ENCODE measurements around the gene GJA5.

The GJA5 gene

DNA sequence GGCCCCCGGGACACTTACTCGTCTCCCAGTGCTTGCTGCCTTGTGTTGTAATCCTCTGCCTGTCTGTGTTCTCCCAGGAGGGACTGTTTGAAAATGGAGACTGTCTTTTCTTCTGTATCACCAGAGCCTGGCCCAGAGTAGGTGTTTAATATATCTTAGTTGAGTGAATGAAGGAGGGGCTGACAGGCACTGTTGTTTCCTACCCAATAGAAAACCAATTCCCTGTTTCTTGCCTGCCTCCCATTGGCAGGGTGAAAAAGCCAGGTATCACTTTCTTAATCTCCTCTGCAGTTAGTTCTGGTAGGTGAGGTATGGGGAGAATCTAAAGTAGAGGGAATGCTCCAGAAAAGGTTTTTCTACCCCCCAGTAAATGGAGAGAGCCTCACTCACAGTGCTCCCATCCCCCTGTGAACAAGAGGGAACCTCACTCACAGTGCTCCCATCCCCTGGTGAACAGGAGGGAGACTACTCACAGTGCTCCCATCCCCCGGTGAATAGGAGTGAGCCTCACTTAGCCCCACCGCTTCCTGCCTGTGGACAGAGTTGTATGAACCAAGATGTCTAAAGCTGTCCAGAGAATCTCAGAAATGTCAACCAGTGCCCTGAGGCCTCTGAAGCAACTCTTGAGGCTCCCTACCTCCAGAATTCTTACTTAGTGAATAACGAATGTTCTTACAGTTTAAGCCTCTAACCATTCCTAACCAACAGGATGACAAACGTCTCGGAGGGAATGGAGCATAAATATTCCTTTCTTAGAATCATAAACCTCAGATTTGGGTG, at the start of gene GJA5:
GJA5 (minus strand) TSS at position 122 of the 780 bp plus-strand sequence. CDS start 1,364 bp downstream, outside the sequence.
- no peak for DNase-seq

DNA sequence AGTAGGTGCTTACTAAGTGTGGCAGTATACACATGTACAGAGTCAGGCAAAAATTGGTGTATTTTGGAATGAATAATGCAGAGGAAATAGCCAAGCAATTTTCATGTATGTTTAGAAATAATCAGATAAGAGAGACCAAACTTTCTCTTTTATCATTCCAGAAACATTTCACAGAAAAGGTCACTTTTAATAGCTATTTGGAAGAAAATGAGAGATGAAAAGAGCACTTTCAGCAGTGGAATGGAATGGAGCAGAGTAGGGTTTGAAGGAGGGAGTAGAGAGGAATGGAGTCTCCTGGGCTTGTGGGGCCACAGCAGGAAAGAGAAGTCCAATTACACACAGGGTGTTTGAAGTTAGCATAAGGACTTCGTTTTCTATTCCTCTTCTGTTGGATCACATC, 48.8 kb upstream of the GJA5 start:
- DNase-seq: no peak

DNA sequence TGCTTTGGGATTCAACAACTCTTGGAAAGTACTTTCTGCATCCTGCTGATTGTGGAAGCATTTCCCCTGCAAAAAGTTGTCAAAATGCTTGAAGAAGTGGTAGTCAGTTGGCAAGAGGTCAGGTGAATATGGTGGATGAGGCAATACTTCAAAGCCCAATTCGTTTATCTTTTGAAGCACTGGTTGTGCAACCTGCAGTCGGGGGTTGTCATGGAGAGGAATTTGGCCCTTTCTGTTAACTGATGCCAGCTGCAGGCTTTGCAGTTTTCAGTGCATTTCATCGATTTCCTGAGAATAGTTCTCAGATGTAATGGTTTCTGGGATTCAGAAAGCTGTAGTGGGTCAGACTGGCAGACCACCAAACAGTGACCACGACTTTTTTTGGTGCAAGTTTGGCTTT, 47.6 kb upstream of the GJA5 start:
- DNase-seq: no peak

DNA sequence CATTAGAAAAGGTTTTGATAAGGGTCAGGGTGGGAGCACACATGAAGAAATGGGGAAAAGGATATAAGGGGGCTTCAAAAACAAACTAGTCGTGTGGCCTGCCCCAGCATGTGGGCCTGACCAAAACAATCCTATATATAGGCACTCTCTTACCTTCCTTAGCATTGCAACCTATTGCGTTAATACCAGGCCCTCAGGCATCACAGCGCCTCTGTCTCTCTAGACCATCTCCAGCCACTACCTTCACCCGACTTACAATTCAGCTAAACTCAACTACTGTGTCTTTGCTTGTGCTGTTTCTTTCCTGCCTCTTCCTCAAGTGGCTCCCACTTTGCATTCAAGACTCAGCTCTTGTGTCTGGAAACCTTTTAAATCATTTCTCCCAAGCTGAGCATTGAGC, 47.0 kb upstream of the GJA5 start:
- DNase-seq: no peak

DNA sequence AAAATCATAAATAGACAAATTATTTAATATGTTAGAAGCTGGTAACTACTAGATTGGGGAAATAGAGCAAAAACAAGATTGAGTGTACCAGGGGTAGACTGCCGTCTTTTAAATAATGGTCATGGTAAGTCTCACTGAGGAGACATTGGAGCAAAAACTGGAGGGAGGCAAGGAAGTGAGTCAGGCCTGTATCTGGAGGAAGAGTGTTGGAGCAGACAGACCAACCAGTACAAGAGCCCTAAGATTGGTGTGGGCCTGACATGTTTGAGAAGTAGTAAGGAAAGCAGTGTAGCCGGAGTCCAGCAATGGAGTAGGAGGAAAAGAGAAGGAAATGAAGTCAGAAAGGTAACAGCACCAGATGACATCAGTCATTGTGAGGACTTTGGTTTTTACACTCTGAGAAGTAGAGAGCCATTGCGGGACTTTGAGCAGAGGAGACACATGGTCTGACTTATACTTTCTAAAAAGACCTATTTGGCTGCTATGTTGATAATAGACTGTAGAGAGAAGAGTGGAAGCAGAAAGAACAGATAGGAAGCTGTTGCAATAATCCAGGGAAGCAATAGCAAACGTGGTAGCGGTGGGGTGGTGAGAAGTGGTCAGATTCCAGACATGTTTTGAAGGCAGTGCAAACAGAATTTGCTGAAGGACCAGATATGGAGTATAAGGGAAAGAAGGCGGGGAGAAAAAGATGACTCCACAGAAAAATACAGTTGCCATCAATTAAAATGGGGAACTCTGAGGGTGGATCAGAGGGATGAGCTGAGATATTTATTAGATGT, 44.7 kb upstream of the GJA5 start:
- no peak for DNase-seq

DNA sequence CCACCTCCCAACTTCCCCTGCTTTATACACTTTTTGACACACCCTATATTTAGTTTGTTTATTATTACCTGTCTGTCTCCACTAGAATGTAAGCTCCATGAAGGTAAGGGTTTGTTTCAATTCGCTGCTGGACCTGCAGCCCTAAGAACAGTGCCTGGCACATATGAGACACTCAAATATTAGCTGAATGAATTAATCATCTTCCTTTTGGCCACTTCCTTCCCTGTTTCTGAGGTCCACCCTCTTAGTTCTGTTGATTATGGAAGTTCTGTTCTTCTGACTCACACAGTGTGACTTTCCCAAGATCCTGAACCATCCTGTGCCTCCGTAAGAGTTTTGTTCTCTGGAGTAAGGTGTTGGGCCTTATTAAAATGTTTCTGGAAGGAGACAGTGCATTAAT, 40.4 kb upstream of the GJA5 start:
- no peak for DNase-seq

DNA sequence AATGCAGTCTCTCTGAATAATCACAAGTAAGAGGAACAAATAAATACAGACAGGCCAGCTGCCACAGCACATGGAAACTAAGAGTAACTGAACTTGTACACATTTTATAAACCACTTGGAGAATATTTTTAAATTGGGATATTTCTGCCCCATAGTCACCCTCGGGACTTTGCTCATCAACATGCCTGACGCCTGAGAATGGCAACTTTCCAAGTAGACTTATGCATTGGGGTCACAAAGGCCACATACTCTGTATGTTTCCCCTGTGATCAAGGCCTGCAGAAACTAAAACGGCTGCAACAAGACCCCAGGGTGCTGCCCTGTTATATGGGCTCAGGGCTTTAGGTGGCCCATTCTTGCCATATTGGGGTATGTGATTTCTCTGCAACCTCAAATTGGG, 38.3 kb upstream of the GJA5 start:
- no peak for DNase-seq

DNA sequence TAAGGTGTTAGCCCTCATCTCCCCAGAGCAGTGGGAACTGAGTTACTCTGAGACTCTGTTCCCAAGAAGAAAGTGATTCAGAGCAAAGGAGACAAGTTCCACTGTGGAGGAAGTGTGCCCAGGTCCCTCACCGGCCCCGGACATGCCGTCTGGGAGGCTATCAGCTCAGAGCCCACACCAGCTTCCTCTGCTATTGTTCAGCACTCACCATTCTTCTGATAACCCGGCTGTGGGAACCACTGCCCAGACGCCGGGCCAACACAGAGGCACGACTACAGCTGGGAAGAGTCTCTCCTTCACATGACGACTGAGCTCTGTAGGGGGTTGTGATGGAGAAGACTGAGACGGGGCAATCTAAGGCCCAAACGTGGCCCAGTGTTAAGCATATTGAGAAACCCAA, 34.2 kb upstream of the GJA5 start:
- no peak for DNase-seq

DNA sequence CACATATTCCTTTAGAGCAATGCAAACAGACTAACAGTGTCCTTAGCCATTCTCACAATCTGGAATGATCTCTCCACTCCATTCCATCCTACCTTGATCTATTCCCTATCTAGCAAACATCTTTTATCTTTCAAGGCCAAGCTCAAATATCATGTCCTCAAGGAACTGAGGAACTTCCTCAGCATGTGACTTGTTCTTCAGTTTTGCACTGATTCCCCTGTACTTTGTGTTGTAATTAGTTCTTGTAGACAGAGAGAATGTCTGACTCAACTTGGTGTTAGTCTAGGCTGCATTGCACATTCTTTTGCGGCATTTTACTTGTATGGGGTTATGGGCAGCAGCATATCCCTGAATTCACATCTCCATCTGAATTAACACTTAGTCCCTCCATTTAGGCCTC, 31.5 kb upstream of the GJA5 start:
- no peak for DNase-seq

DNA sequence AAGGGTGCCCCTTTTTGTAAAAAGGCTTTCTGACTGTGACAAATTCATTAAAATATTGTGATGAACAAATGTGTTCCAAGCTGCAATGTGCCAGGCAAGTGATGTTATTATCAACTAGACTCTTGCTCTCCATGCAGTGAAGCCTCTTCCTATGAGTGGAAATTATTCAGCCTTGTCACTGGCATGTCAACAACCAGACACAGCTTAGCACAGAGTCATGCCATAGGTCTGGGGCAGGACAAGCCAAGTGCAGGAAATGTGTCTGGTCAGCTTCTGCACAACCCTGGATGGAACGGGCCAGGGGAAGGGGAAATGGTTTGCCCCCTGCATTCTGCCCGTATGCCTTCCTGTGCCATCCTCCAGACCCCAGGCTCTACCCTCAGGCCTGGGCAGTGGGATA, 27.4 kb upstream of the GJA5 start:
- DNase-seq: no peak

DNA sequence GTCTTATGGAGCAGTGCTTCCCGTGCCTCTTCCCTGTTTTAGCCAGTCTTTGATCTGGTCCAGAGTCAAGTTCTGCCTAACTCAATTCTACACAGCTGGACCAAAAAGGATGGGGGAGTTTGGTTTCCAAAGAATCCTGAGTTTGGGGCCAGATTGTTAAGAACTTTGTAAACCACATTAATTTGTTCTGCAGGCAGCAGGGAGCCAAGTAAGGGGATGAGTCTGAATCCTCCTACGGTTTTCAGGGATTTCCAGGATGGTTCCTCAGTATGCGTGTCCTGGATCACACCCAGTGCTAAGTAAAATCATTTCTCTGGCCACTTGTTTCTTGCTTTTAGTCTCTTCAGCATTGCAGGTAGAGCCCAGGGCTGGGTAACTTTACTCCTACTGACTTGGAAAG, 26.1 kb upstream of the GJA5 start:
- DNase-seq: no peak

DNA sequence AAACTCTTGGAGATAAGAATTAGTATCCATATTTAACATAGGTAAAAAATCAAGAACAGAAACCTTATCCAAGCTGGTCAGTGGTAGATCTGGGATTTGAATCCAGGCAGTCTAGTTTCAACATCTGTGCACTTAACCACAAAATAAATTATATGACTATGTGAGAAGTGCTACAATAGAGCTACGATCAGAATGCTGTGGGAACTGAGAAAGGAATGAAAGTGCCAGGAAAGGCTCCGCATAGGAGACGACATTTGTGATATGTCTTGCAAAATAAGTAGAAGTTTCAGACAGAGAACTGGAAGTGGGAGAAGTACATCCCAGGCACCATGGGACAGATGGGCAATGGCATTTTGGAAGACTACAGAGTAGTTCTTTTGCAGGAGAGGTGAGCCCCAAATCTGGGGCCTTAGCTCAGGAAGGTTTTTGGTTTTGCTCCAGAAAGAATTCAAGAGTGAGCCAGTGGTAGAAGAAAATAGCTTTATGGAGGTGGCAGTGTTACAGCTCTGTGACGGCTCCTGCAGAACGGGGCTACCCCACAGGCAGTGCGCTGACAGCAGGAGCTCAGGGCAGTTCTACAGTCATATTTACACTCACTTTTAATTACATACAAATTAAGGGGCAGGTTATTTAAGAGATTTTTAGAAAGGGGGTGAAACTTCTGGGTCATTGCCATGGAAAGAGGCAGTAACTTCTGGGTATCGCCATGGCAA, 25.5 kb upstream of the GJA5 start:
- no peak for DNase-seq

DNA sequence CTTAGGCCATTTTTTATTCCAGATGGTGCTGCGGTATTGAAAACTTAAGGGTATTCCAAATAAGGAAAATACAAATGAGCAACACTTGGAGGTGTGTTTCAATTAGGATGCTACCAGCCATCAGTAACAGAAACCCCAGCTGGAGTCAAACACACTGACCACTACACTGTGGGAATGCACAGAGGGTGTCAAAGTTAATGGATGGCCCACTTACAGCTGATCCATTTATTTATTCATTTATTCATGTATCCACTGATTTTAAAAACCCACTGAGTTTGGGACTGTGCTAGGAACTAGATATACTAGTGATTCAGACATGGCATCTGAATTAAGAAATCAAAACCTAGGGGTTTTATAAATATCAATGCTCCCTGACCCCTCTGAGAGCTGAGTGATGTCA, 24.5 kb upstream of the GJA5 start:
- DNase-seq: no peak

DNA sequence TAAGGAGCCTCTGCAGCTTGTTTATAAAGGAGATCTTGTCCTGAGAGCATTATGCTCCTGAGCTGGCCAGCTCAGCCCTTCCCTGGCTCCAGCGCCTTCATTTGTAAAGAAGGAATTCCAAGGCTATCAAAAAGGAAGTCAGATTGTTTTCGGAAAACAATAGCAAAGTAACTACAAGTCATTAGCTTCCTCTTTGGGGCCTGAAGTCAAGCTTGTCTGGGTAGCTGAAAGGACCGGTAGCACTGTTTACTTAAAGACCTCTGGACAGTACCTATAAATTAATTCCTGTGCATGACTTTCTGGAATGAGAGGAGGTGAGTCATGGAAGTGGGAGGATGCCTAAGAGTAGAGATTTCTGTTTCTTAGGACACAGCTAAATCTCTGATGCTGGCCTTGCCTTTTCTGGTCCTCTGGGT, 20.7 kb upstream of the GJA5 start:
- DNase-seq: no peak

DNA sequence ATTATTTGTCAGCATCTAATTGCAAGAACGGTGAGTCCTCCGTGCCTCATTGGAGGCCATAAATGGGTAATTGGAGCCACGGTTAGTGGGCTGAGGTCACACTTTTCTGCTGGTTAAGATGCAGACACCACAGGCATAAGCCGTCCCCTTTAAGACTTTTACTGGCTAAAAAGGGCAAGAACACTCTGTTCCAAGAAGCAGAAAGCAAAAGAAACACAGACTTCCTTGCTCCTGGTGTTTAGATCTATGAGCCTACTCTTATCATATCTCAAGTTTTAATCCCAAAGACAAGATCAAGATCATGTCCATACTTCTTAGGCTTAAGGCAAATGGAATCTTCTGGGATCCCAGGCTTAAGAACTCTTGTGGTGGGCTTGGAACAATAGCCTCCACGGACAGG, 17.3 kb upstream of the GJA5 start:
- DNase-seq: no peak

DNA sequence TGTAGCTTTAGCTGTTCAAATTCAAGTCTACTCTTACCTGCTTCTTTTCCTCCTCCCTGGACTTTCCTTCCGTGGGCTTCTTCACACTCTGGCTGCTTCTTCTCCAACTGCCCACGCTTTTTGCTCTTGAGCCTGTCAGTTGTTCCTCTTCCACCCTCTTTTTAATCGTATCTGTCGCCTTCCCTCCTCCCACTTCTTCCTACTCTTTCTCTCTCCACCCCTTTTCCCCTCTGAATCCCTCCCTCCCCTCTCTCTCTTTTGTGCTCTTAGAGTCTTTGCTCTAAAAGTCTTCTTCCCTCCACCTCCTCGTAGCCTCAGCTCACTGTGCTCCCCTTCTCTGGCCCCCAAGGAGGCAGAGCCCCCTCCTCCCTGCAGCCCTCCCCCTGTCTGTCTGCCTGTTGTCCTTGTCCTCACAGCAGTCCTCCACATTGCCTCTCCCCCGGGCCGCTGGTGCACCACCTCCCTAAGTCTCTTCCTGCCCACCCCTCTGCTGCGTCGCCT, 12.9 kb upstream of the GJA5 start:
- DNase-seq: no peak

DNA sequence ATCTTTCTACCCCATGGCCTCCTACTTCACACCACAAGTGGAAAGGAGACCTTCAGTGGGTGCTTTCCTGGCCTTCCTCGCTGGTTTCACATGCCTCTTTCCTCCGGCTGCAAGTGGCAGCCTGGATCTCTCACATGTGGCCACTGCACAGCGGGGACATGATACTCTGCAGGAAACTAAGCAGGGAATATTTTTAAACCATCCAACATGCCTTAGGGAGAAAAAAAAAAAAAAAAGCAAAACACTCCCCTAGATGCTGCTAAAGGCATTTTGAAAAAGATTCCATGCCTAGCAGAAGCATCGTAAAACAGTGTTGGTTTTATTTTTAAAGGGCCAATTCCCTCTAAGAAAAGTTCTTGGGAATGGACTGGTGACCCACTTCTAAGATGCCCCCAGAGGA, 12.2 kb upstream of the GJA5 start:
- DNase-seq: no peak

DNA sequence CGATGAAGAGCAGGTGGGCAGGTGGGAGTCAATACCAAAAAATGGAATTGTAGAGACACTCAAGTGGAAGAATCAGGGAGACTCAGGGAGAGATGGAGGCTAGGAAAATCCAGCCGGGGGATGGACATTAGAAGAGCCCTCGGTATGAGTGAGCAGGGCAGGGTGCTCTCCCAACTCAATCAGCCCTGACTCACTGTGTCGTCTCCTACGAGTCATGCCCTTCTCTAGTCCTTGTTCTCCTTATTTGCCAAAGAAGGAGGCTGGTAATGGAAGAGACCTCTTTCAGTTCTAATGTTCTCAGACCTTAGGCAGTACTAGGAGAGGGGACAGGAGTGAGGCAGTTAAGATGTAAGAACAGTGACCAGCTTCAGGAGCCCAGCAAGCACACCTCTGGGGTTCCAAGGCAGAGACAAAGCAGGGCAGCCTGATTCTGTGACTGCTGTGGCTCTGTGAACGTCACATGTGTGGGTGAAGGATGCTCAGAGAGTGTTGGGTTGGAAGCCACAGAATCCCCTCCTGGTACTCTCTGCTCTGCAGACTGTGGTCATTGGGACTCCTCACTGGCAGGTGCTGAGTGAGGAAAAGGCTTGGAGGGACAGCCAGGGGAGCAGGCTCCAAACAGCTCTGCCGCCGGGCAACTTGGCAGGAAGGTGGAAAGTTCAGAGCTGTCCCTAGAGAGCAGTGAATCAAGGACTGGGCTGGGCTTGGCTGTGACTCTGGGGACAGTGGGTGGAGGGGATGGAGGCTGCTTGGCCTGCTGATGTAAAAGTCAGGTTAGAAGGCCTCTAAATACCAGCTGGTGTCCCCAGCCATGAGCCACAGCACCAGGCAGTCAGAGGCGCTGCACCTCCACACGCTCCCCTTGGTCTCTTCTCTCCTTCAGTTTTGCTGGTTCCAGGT, 11.1 kb upstream of the GJA5 start:
- peak; percentile 16 for DNase-seq

DNA sequence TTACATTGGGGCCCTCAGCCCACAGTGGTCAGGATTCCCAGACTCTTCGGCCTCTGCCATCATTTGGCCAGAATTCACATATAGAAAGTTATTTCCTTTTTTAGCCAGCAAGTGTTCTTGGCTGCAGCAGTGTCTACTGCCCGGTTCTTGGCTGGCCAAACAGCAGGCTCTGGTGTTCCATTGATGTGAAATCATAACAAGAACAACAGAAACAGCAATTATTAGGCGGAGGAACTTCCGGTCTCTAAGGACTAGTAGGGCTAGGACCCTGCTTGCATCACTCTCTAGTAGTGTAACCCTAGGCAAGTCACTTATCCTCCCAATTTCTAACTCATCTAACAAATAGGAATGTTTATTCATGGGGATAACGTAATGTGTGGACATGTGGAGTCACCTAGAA, 8.7 kb upstream of the GJA5 start:
- no peak for DNase-seq

DNA sequence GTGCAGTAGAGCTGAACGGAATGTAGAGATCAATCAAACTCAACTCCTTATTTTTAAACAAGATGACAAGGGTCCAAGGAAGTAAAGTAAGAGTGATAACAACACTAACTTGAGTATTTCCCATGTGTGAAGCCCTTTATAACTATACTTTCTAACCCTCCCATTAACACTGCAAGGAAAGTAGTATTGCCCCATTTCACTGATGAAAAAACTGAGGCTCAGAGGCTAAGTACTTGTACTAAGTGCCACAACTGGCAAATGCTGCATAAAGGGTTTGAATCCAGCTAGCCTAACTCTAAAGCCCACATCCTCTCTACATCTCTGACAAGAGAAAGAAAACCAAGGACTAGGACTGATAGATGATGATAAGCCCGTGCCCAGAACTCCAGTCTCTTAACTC, 8.2 kb upstream of the GJA5 start:
- no peak for DNase-seq

DNA sequence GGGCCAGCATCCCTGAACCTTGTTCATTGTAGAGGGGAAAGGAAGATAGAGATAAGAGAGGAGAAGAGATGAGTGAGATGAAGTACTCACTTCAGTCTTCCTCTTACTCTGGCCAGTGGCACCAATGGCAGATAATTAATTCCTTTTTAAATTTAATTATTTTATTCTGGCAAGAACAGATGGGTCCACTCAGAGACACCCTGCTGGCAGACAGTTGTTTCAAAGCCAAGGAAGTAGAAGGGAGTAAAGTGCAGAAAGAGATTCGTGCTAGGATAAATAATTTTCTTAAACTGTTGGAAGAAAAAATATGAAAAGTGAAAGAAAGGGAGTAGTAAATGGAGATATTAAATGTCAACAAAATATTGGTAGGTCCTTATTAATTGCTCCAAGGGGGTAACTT, 7.7 kb upstream of the GJA5 start:
- DNase-seq: no peak

DNA sequence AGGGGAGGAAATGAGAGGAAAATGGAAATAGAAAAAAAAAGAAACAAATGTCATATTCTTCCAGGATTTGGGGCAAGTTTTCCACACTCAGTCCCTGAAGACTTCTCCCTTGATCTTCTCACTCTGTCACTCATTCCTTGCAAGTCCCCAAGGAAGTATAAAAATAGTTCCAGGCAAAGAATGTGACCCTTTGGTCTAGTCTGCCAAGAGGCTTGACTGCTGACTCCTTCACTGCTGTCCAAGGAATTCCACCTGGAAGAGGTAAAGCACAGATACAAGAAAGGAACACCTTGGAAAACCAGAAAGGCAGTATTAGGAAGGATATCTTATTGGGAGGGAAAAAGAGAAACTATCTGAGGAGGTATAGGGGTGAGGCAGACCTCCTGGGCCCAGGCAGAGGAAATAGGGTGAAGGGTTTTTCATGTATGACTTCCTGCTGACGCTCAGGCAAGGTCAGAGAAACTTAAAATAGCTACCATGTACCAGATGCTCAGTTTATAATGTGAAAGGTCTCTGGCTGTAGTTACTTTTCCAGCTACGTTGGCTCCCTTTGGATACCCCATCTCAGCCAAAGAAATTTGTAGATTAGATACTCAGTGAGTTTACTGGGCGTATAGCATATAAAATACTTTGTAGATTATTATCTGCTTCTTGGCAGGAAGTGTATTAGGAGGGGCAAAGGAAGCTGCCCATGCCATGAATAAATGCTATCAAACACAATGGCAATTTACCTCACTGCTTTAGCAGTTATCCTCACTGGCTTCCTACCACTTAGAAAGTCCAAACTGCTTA, 2.0 kb upstream of the GJA5 start:
- no peak for DNase-seq

All from activated CD4-positive, alpha-beta T cell treated with anti-CD3 and anti-CD28 coated beads for 48 hours (primary cell).